GM19025 (cell line): ENCODE results near the gene CDK3.

ENCODE experiments used
- ATAC-seq: cut with Tn5 transposase; IDR thresholded peaks from one replicate; pipeline ENCODE4 v1.9.1; 2021; ENCODE audit warnings: mild to moderate bottlenecking, low read depth, moderate library complexity; ENCODE audit not compliant: unreplicated experiment

Gene CDK3

GRCh38 chr17:76013377-76013932 is 12.8 kb downstream of the CDK3 start:
- no peak for ATAC-seq

GRCh38 chr17:76014100-76014924 is 13.7 kb downstream of the CDK3 start:
- peak; percentile 72 for ATAC-seq

GRCh38 chr17:76014925-76015261 is 14.2 kb downstream of the CDK3 start:
- ATAC-seq = no peak

GRCh38 chr17:76017481-76018339 is 17.1 kb downstream of the CDK3 start:
- no peak for ATAC-seq

- ATAC-seq = no peak
Measured at GRCh38 chr17:76018340-76018680, 17.7 kb downstream of the CDK3 start.

GRCh38 chr17:76018801-76019200 is 18.1 kb downstream of the CDK3 start:
- ATAC-seq = no peak

GRCh38 chr17:76019833-76020467 is 19.3 kb downstream of the CDK3 start:
- no peak for ATAC-seq

- ATAC-seq = no peak
Measured at GRCh38 chr17:76022285-76022684, 21.6 kb downstream of the CDK3 start.

- no peak for ATAC-seq
Measured at GRCh38 chr17:76022973-76023899, 22.6 kb downstream of the CDK3 start.

GRCh38 chr17:76023900-76024237 is 23.2 kb downstream of the CDK3 start:
- ATAC-seq = no peak

- no peak for ATAC-seq
Measured at GRCh38 chr17:76024353-76024752, 23.7 kb downstream of the CDK3 start.

- no peak for ATAC-seq
Measured at GRCh38 chr17:76025294-76025693, 24.6 kb downstream of the CDK3 start.

GRCh38 chr17:76026714-76027158 is 26.1 kb downstream of the CDK3 start:
- no peak for ATAC-seq

- no peak for ATAC-seq
Measured at GRCh38 chr17:76027159-76027839, 26.6 kb downstream of the CDK3 start, which contains the start of gene EVPL. Gene EVPL, minus strand, starts transcription at chr17:76027306. Its CDS starts 108 bp downstream, at chr17:76027198.

- ATAC-seq = no peak
Measured at GRCh38 chr17:76032073-76032779, 31.6 kb downstream of the CDK3 start.

- no peak for ATAC-seq
Measured at GRCh38 chr17:76032780-76033108, 32.1 kb downstream of the CDK3 start.

GRCh38 chr17:76033139-76033538 is 32.5 kb downstream of the CDK3 start:
- no peak for ATAC-seq

GRCh38 chr17:76034428-76035350 is 34.0 kb downstream of the CDK3 start:
- ATAC-seq = no peak
